ENCODE measurements around the gene RNF150. TPM values are rescaled to one million over a fixed set of nuclear protein-coding genes. Genes with fewer than 3 reads are reported as not detected.

Gene RNF150
- polyA plus RNA-seq, 3 donors, result 0.21 TPM; not detected in 2

- H3K9me3 ChIP-seq (replicated peaks in 1 of 2; ENCODE audit: control insufficient read depth in 1 of 2, insufficient read depth in 1 of 2, low read length in 2 of 2), result no peaks in the 10 kb centered on the region
- no peaks in the 10 kb centered on the region for H3K36me3 Mint-ChIP-seq
- H3K4me2 ChIP-seq (replicated peaks; ENCODE audit: extremely low read depth, low read length, poor library complexity, severe bottlenecking), result no peak overlapping the region
- TF ChIP-seq CTCF (IDR thresholded peaks at IDR 0.05), result no peak
- no peak overlapping the region for H3K27ac ChIP-seq (ENCODE audit: low read depth in 1 of 2, low read length in 2 of 2)
- no peaks in the 10 kb centered on the region for H3K27me3 ChIP-seq (ENCODE audit: control insufficient read depth in 2 of 2, insufficient read depth in 2 of 2, low read length in 2 of 2)
- H3K4me1 Mint-ChIP-seq, result no peaks in the 10 kb centered on the region
- 83% methylated on average over 1 of the region's 3 CpGs for WGBS (ENCODE audit: insufficient coverage)
- no peak overlapping the region for H3K4me3 ChIP-seq (replicated peaks in 1 of 3; ENCODE audit: low read depth in 2 of 3, low read length in 3 of 3)
- intact Hi-C loops (cut with micrococcal nuclease), result no loop called here
- H3K9me3 Mint-ChIP-seq, result peaks cover 0 to 2% (median 0%) of the 10 kb centered on the region in 7 donors
- H3K27me3 Mint-ChIP-seq (ENCODE audit: low read depth in 3 of 3), result peaks cover 0 to under 1% (median 0%) of the 10 kb centered on the region in 3 donors
- no peak overlapping the region for H3K4me3 Mint-ChIP-seq
- no peaks in the 10 kb centered on the region for H4K20me1 ChIP-seq (ENCODE audit: insufficient read depth, low read length)
- no peak overlapping the region for H3K9ac ChIP-seq (ENCODE audit: insufficient read depth, low read length, poor library complexity, severe bottlenecking)
- H2AFZ ChIP-seq (ENCODE audit: insufficient read depth, low read depth, low read length, poor library complexity, severe bottlenecking), result no peak overlapping the region
- no peaks in the 10 kb centered on the region for H3K36me3 ChIP-seq (replicated peaks in 1 of 2; ENCODE audit: control insufficient read depth in 1 of 2, insufficient read depth in 2 of 2, low read length in 2 of 2)
- DNase-seq, result no peak
- H3K4me1 ChIP-seq (ENCODE audit: control insufficient read depth in 1 of 2, insufficient read depth in 2 of 2, low read length in 2 of 2), result no peaks in the 10 kb centered on the region
- no peak overlapping the region for H3K27ac Mint-ChIP-seq
- no peaks in the 10 kb centered on the region for H3K79me2 ChIP-seq (ENCODE audit: insufficient read depth, low read length)
These were observed 111.7 kb downstream of the RNF150 start for GRCh38 chr4:141021397-141022110.

GRCh38 chr4:141020801-141021261, 112.4 kb downstream of the RNF150 start:
- Histone ChIP-seq H3K4me3 (replicated peaks in 1 of 3; ENCODE audit: low read depth in 2 of 3, low read length in 3 of 3) (no peak overlapping the region), H3K9ac (ENCODE audit: insufficient read depth, low read length, poor library complexity, severe bottlenecking) (no peak overlapping the region), H3K4me2 (replicated peaks; ENCODE audit: extremely low read depth, low read length, poor library complexity, severe bottlenecking) (no peak overlapping the region), H3K27ac (ENCODE audit: low read depth in 1 of 2, low read length in 2 of 2) (no peak overlapping the region), H3K79me2 (ENCODE audit: insufficient read depth, low read length) (no peaks in the 10 kb centered on the region), H3K4me1 (ENCODE audit: control insufficient read depth in 1 of 2, insufficient read depth in 2 of 2, low read length in 2 of 2) (no peaks in the 10 kb centered on the region), H3K27me3 (ENCODE audit: control insufficient read depth in 2 of 2, insufficient read depth in 2 of 2, low read length in 2 of 2) (no peaks in the 10 kb centered on the region), H4K20me1 (ENCODE audit: insufficient read depth, low read length) (no peaks in the 10 kb centered on the region), H3K36me3 (replicated peaks in 1 of 2; ENCODE audit: control insufficient read depth in 1 of 2, insufficient read depth in 2 of 2, low read length in 2 of 2) (no peaks in the 10 kb centered on the region), H3K9me3 (replicated peaks in 1 of 2; ENCODE audit: control insufficient read depth in 1 of 2, insufficient read depth in 1 of 2, low read length in 2 of 2) (no peaks in the 10 kb centered on the region), H2AFZ (ENCODE audit: insufficient read depth, low read depth, low read length, poor library complexity, severe bottlenecking) (no peak overlapping the region)
- Mint-ChIP-seq H3K27ac (no peak overlapping the region), H3K36me3 (no peaks in the 10 kb centered on the region), H3K4me3 (no peak overlapping the region), H3K9me3 (peaks cover 0 to 2% (median 0%) of the 10 kb centered on the region in 7 donors), H3K27me3 (ENCODE audit: low read depth in 3 of 3) (no peaks in the 10 kb centered on the region), H3K4me1 (no peaks in the 10 kb centered on the region)
- WGBS (ENCODE audit: insufficient coverage), result 96% methylated on average over 3 of the region's 3 CpGs
- no peak for TF ChIP-seq CTCF (IDR thresholded peaks at IDR 0.05)
- intact Hi-C loops (cut with micrococcal nuclease), result no loop called here
- no peak for DNase-seq

All from CD14-positive monocyte (primary cell).